Muscle of back (tissue), 11 donors: Measurements from ENCODE around the gene LDLRAD4. TPM values are rescaled to one million over a fixed set of nuclear protein-coding genes. Genes with fewer than 3 reads are reported as not detected.

ENCODE experiments used
- DNase-seq, 3 donors: peaks; one replicate each; pipeline versions ENCODE4 v3.0.0 to v3.0.0-alpha.2; 2013
- polyA plus RNA-seq, 10 donors: library from polyadenylated mRNA; unstranded; fragments of 120-200 nt; gene quantifications; one replicate each; pipeline ENCODE4 v1.2.1, GENCODE V29; 2013; ENCODE audit not compliant: insufficient read length in 10 of 10

The LDLRAD4 gene
- polyA plus RNA-seq, 10 donors: 6.9 to 15.9 (median 11.2) TPM

- no peak for DNase-seq
Measured at GRCh38 chr18:13401826-13402225, 183.3 kb downstream of the LDLRAD4 start.

GRCh38 chr18:13403786-13404549 lies 185.4 kb downstream of the LDLRAD4 start:
- no peak for DNase-seq

GRCh38 chr18:13405305-13406038 lies 186.9 kb downstream of the LDLRAD4 start:
- no peak for DNase-seq

GRCh38 chr18:13406049-13406615 lies 187.6 kb downstream of the LDLRAD4 start:
- no peak for DNase-seq

- DNase-seq: no peak
Measured at GRCh38 chr18:13406736-13407135, 188.2 kb downstream of the LDLRAD4 start.

GRCh38 chr18:13407484-13407883 lies 188.9 kb downstream of the LDLRAD4 start:
- DNase-seq: no peak

GRCh38 chr18:13409026-13409425 lies 190.5 kb downstream of the LDLRAD4 start:
- DNase-seq: no peak

GRCh38 chr18:13409997-13410396 lies 191.4 kb downstream of the LDLRAD4 start:
- no peak for DNase-seq

GRCh38 chr18:13410471-13410870 lies 191.9 kb downstream of the LDLRAD4 start:
- DNase-seq: no peak

- no peak for DNase-seq
Measured at GRCh38 chr18:13412017-13412416, 193.5 kb downstream of the LDLRAD4 start.

GRCh38 chr18:13412901-13413300 lies 194.3 kb downstream of the LDLRAD4 start:
- DNase-seq: no peak

GRCh38 chr18:13414102-13414501 lies 195.5 kb downstream of the LDLRAD4 start:
- no peak for DNase-seq

- DNase-seq: no peak
Measured at GRCh38 chr18:13414521-13414920, 196.0 kb downstream of the LDLRAD4 start.

GRCh38 chr18:13415736-13416135 lies 197.2 kb downstream of the LDLRAD4 start:
- no peak for DNase-seq

- DNase-seq: no peak
Measured at GRCh38 chr18:13416208-13416607, 197.6 kb downstream of the LDLRAD4 start.

- no peak for DNase-seq
Measured at GRCh38 chr18:13416848-13417247, 198.3 kb downstream of the LDLRAD4 start.

GRCh38 chr18:13418013-13418710 lies 199.6 kb downstream of the LDLRAD4 start:
- no peak for DNase-seq

- DNase-seq: no peak
Measured at GRCh38 chr18:13420969-13421686, 202.6 kb downstream of the LDLRAD4 start.

- no peak for DNase-seq
Measured at GRCh38 chr18:13422541-13423147, 204.1 kb downstream of the LDLRAD4 start.

- DNase-seq: no peak
Measured at GRCh38 chr18:13423352-13423751, 204.8 kb downstream of the LDLRAD4 start.

- DNase-seq: no peak
Measured at GRCh38 chr18:13424363-13424762, 205.8 kb downstream of the LDLRAD4 start.
